NK-92 (cell line): Measurements from ENCODE around the gene MBLAC2.

Experiments
- DNase-seq: peaks from one replicate; lab custom pipeline; 2025; ENCODE audit not compliant: unreplicated experiment; lab: John Stamatoyannopoulos, UW

The MBLAC2 gene

DNA sequence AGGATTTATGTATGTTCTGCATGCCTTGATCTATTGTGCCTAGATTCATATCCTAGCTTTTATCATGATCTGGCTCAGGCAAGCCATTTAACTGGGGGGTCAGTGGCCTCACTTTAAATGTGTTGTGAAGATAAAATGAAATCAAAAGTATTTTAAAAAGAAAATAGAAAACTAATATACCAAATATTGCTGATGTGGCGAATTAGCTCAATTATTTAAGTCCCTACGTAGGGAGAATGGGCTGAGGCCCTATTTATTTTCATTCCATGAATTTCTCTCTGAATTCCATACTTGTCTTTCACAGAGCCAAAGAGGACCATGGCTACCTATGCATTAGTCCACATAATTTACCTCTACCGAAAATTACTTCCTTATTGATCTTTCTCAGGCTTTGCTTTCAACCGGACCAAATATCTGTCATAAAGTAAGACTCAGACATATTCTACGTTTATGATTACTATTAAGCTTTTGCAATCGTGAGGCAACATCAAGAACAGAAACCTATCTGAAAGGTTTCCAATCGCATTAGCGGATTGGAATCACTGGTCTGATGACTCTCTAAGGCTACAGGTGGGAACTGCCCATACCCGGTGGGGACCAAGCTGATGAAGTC lies 1.7 kb downstream of the MBLAC2 start:
- no peak for DNase-seq

DNA sequence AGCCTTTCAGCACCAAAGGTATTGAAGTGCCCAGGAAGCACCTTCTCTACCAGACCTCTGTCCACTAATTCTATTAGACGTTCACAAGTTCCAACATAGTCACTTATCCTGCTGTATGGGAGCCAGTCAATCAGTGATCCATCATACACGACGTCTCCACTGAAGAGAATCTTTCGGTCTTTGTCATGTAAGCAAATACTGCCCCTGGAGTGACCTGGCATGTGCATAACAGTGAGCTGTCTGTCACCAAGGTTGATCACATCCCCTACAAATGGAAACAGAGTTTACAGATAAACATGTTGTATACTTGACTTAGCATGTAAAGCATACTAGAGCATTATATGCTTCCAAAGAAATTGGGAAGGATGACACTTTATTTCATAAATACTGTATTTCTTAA lies 13.3 kb downstream of the MBLAC2 start:
- DNase-seq: no peak

DNA sequence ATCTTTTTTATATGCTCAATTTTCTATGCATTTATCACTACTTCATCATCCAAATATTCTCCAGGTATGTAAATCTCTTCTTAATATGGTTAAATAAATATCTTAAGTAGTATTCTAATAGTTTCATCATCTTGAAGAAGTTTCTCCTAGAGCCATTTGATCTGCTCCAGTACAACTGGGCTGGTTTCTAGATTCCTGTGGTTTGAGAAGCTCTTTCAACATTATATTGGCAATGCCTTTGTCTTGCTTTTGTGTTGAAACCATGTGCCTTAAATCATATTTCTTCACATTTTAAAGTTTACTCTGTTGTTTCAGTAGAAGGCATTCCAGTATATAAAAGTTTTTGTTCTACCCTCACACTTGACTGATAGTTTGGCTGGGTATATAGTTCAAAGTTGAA lies 27.6 kb downstream of the MBLAC2 start:
- DNase-seq: no peak

DNA sequence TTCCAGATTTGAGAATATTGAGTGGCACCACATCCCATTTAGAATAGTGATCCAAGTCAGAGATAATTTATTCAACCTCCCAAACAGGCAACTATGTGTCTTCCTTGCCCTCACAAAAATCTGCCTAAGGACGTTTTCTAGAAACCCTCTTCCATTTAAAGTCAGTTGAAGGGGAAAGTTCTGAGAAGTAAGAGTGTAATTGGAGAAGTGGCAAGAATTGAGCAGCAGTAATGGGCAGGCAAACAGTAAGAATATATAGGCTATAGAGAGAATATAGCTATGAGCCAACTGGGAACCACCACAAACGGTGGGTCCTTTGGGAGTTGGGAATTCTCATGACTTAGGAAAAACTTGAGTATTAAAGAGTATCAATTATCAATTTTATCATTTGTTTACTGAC lies 33.9 kb downstream of the MBLAC2 start:
- DNase-seq: no peak

DNA sequence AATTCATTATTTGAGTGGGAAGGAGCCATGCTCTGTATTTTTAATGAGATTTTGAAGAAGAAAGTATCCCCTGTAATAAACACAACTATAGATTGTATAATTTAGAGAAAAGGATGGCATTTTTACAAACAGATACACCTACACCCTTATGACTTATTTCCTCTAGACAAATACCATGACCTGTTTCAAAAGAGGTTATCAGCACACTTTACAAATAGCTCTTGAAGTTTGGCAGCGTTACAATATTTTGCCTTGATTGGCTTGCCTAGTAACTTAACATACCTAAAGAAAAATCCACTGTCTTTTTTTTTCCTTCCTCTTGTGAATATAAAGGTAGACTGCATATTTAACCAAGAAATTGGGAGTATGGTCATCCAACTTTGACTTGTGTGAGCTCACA lies 36.5 kb downstream of the MBLAC2 start:
- no peak for DNase-seq

DNA sequence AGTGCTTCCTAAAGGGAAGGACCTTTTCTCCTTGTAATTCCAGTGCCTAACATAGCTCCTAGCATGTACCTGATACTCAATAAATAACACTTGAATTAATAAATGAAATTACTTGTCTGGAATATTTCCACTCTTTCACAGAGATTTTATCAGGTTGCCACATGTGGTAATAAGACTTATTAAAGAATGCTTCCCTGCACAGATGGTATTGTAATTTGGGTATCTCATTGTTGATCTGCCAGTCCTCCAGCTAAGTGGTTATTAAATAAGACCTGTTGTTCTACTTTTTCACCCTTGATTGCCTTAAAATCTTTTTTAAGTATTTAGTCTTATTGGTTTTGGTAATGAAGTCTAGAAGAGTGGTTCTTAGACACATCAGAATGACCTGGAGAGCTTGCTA lies 36.9 kb downstream of the MBLAC2 start:
- DNase-seq: no peak

DNA sequence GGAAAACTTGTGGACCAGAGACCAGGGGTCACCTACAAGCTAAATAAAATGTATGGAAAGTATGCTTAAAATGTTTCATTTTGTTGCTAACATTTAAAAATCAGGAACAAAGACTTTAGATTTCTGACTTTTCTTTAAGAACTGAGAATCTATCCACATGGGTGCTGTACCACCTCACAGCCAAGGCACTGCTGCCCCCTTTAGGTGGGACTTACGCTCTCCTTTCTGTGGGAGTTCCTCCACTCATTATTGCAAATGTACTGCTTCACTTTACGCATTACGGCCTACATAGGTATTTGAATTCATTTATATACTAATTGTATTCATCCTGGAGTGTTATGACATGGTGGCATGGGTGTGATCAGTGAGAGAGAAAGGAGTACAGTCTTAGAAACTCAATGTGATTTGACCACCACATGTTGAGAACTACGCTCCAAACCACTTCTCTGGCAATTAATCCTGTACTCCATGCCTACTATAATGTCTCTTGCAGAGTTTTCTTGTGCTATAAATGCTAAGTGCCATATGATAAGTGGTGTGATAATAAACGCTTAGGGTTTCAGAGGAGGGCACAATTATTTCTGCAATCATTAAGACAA lies 40.4 kb downstream of the MBLAC2 start:
- no peak for DNase-seq

DNA sequence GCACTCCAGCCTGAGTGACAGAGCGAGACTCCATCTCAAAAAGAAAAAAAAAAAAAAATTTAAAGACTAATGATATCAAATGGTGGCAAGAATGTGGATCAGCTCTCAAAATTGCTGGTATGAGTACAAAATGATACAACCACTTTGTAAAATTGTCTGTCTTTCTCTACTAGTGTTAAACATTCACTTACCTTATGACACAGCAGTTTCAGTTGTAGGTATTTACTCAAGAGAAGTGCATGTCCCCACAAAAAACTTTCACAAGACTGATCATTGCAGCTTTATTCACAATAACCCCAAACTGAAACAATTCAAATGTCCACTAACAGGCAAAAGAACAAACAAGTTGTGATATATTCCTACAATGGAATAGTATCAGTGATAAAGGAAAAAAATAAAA lies 50.3 kb downstream of the MBLAC2 start:
- DNase-seq: no peak

DNA sequence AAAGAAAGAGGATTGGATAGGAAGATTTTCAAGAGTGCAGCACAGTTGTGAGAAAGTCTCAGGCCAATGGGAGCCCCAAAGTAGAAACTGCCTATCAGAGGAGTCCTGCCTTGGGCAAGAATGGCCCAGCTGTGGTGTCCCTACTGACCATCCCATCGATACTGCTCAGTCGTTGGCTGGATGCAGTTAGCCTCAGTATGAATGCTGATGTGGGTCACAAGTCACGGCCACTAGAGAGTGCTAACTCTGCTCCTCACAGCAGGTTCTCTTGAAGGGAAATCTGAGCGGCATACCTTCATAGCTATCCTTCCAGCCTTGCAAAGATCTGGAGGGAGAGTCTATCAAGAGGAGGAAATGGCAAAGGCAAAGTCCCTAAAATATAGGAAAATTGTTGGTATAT lies 53.4 kb downstream of the MBLAC2 start:
- DNase-seq: no peak

DNA sequence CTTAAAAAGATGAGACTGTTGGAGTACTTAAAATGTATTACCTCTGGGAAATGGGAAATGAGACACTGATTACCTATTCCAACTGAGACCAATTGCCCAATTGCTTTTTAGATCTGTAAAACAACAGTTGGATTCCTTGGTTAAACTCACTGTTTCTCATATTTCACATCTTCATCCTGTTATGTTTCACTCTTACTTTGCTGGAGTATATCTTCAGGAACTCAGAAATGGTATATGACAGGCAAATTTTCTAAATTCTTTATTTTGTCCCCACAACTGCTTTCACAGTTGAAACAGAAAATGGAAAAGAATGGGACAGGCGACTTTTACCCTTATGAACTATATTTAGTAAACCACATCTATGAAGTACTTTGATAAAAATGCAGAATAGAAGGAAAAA lies 56.4 kb downstream of the MBLAC2 start:
- no peak for DNase-seq

DNA sequence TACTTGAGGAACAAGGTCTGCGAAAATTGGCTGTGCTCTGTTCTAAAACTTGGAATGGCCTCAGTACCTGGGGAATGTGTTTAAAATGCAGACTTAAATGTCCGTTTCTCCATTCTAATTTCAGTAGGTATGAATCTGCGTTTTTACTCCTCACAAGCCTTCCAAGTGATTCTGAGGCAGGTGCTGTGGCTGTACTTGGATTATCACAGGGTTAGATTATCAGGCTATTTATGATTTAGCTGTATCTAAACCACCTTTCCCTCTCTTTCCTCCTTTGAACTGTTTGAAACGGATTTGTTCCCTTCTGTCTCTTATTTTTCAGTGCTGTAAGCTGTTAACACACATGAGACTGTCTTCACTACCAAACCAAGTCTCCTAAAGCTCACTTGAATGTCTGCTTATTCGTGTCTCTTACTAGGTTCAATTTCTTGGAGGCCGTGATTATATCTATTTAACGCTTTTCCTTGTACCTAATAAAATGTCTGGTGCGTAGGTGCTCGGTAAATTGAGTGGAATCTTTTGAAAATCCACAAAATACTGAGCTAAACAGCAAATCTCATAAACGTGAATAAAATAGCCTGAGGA lies 64.3 kb downstream of the MBLAC2 start:
- no peak for DNase-seq

DNA sequence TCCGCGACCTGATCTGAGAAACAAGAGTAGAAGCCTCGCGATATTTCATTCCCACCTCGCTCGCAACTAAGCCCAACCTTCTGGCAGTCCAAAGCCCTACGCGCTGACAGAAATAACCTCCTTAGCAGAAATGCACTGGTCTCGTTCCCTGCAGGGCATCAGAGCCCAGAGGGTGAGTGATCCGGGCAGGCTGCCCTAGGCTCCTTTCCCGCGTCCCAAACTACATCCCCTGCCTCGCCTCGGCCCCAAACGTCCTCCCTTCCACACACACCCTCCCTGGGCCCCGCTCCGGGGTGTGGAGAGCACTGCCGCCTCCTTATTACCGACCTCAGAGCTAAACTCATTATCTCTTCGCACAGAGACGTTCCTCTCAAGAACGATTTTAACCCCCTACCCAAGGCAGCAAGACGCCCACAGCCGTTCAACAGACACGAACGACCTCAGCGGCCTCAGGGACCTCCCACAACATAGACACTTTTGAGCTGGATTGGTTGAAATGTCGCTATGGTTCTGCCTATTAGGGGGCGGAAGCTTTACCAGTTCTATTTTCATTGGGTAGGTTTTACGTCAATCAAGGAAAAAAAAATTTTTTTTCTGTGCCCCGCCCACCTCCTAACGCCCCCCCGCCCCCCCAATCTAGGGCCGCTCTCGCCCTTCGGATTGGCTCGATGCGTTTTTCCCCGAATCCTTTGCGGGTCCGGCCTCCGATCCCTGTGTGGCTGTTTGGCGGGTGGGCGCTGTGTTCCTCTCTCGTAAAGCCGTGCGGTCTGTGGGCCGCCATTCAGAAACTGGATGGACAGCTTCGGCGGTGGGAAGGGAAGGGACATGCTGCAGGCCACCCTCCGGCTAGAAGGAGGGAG lies 65.0 kb downstream of the MBLAC2 start, which contains the start of gene CETN3:
Gene CETN3, minus strand, starts transcription at position 439 of the 860 bp plus-strand sequence. Its CDS starts 95 bp downstream, at position 344.
- DNase-seq: peak; percentile 60

DNA sequence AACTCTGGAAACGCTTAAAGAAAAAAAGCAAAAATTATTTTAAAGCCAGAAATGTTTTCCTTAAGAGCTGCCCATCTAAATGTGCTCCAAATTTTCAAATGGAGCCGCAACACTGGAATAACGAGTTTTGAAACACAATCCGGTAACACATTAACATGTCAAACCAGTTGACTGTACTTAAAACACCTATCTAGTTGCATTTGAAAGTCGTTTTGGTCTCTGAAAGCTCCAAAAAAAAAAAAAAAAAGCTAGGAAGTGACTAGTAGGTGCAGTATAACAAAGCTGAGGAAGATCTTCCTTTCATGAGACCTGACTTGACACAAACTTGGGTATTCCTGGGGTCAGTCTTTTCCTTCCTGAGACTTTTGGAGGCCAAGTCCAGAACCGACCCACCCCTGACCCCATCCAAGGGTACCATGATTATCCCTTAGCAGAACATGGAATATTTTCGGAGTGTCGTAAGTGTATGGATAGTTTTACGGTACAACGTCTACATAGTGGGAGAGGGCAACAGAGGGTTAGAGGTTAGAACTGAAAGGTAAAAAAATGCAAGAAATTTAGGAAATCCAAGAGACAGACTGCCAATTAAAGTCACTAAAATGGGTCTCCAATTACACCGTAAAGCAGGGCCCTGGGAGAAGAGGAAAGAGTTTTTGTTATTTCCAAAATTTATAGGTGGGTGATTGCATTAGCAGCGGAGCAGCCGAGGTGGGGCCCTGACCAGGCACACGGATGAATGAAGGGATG lies 65.8 kb downstream of the MBLAC2 start:
- no peak for DNase-seq
